HG03196 (cell line): ENCODE data around the gene WNT8B.

Source experiments
- ATAC-seq: cut with Tn5 transposase; IDR thresholded peaks from one replicate; pipeline ENCODE4 v1.9.1; 2021; ENCODE audit not compliant: unreplicated experiment

Gene WNT8B

GRCh38 chr10:100462709-100463108 lies at the start of gene WNT8B:
Gene WNT8B (plus strand): TSS chr10:100463009. CDS start chr10:100463169, 160 bp downstream.
- ATAC-seq, result no peak

GRCh38 chr10:100413173-100413572 lies 49.6 kb upstream of the WNT8B start:
- no peak for ATAC-seq

- ATAC-seq, result no peak
Measured at GRCh38 chr10:100419911-100420449, 42.8 kb upstream of the WNT8B start.

- ATAC-seq, result no peak
Measured at GRCh38 chr10:100427374-100427773, 35.4 kb upstream of the WNT8B start.

- no peak for ATAC-seq
Measured at GRCh38 chr10:100433253-100434240, 29.3 kb upstream of the WNT8B start.

- no peak for ATAC-seq
Measured at GRCh38 chr10:100436255-100436654, 26.6 kb upstream of the WNT8B start.

GRCh38 chr10:100438674-100439315 lies 24.0 kb upstream of the WNT8B start:
- no peak for ATAC-seq

- no peak for ATAC-seq
Measured at GRCh38 chr10:100442548-100442947, 20.3 kb upstream of the WNT8B start.

- ATAC-seq, result no peak
Measured at GRCh38 chr10:100446130-100446761, 16.6 kb upstream of the WNT8B start.

- ATAC-seq, result no peak
Measured at GRCh38 chr10:100447663-100448062, 15.1 kb upstream of the WNT8B start.

GRCh38 chr10:100448951-100449350 lies 13.9 kb upstream of the WNT8B start:
- no peak for ATAC-seq

GRCh38 chr10:100468322-100468721 lies 5.5 kb downstream of the WNT8B start:
- ATAC-seq, result no peak

- no peak for ATAC-seq
Measured at GRCh38 chr10:100468978-100469377, 6.2 kb downstream of the WNT8B start.

- no peak for ATAC-seq
Measured at GRCh38 chr10:100469756-100470155, 6.9 kb downstream of the WNT8B start.

- no peak for ATAC-seq
Measured at GRCh38 chr10:100470367-100470766, 7.6 kb downstream of the WNT8B start.

- no peak for ATAC-seq
Measured at GRCh38 chr10:100477970-100478369, 15.2 kb downstream of the WNT8B start.

- no peak for ATAC-seq
Measured at GRCh38 chr10:100479037-100479436, 16.2 kb downstream of the WNT8B start.

- ATAC-seq, result no peak
Measured at GRCh38 chr10:100480002-100480401, 17.2 kb downstream of the WNT8B start.

- peak; percentile 99 for ATAC-seq
Measured at GRCh38 chr10:100481462-100482081, 18.8 kb downstream of the WNT8B start.

- ATAC-seq, result no peak
Measured at GRCh38 chr10:100482181-100482833, 19.5 kb downstream of the WNT8B start.
